GM18868 (cell line): ENCODE data around the gene MRPS34.

Experiments
- ATAC-seq: cut with Tn5 transposase; IDR thresholded peaks from one replicate; pipeline ENCODE4 v1.9.1; 2021; ENCODE audit warnings: mild to moderate bottlenecking, moderate library complexity; ENCODE audit not compliant: unreplicated experiment

Gene MRPS34

DNA sequence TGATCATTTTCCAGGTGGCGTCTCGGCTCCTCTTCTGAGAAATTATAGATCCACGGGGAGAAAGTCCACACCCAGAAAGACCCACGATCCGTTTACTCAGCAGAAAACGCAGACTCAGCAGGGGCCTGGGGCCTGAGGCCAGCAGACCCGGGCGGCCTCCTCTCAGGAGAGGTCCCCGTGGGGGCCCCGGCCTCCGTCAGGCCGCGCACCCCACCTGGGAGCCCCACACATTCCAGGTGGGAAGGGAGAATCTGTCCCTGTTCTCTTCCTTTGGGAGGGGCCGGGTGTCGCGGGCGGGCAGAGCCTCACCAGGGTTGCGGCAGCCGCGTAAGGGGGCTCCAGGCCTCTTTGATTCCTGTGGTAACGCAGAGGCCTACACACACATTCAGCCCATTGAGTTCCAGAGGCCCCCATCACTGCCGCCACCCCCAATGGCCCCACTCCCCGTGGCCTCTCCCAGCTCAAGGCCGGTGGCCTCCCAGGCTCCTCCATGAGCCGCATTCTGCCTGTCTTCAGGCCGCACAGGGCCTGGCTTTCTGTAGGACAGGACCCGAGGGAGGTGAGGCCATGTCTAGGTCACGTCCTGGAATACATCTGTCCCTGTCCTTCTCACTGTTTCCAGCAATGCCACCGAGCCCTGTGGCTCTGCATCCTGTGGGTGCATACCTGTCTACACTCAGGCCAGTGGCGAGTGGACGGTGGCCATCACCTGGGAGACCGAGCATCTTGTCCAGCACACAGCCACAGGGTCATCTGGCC, 22.2 kb upstream of the MRPS34 start:
- no peak for ATAC-seq

DNA sequence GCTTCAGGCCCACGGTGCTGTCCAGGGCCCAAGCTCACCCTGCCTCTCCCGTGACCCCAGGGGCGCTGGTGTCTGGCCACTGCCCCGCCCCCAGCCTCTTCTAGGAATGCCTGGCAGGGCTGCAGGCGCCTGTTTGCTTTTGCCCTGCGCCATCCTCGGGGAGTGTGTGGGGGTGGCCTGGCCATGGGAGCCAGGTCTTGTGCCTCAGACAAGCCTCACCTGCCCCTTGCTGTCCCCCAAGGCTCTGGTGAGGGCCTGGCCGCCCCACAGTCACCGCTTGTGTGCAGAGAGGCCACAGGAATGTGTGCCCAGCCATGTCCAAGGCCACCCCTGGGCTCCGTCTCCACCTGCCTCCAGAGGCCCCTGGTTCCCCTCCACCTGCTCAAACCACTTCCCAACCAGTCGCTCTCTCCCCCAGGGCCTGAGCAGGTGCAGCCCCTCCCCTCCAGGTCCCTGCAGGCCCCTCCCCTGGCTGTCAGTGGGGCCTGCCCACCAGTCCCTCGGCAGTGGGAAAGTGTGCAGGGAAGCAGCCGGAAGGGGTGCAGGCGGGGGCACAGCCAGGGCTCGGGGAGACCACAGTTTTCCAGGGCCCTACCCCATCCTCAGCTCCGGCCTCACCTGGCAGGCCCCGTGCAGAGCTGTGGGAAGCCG, 21.4 kb upstream of the MRPS34 start:
- ATAC-seq: no peak

DNA sequence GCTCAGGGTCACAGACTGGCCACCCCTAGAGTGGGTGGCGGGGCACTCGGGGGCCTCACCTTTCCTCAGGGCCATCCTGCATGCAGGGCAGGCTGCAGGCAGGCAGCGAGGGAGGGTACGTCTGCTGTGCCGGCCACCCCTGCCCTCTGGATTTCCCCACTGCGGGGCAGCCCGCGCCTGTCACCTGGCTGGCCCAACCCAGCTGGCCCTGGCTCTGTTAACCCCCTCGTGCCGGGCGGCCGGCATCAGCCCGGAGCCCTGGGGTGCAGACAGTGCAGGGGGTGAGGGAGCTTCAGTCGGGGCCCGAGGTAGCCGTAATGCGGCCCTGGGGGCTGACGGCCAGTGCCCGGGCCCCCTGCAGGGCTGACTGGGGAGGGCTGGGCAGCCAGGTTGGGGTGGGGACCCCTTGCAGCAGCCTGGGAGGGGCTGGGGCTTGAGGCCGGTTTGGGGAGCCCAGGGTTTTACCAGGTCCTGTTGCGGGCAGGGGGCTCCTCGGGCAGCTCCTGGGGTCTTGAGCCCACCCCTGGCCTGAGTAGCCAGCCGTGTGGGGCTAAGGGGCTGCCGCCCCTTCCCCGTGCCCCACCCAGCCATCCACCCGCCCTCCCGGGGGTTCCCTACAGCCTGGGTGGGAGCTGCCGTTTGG, 20.8 kb upstream of the MRPS34 start, which contains the start of gene IGFALS:
Gene IGFALS (minus strand): TSS at position 128 of the 643 bp plus-strand sequence. CDS start 53 bp downstream, at position 75.
- no peak for ATAC-seq

DNA sequence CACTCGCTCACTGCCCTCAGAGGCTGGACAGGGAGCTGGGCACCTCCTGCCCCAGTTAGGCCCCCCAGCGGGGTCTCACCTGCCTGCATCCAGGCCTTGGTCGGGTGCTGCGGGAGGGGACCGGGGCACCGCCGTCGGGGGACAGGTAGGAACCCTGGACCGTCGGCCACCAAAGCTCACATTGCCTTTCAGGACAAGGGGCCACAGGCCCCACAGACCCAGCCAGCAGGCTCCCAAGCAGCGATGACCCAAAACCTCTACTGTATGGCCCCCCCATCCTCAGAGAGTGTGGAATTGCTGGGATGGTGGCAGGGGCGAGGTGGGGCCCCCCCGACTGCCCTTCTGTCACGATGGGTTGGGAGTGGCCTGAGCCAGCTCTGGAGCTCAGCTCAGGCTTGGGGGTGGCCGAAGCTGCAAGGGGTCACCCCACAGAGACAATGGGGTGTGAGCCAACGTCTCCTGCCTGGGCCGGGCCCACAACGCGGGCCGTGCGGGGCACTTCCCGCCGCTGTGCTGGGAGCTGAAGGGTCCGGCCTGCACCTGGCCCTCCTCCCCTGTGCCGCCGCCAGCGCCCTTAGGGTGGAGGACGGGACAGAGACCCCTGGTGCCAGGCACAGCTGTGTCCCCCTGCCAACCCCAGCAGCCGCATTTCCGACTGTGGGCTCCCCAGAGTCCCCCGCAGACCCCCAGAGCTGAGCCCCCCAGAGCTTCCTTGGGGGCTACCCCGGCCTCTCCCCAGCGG, 20.1 kb upstream of the MRPS34 start:
- no peak for ATAC-seq

DNA sequence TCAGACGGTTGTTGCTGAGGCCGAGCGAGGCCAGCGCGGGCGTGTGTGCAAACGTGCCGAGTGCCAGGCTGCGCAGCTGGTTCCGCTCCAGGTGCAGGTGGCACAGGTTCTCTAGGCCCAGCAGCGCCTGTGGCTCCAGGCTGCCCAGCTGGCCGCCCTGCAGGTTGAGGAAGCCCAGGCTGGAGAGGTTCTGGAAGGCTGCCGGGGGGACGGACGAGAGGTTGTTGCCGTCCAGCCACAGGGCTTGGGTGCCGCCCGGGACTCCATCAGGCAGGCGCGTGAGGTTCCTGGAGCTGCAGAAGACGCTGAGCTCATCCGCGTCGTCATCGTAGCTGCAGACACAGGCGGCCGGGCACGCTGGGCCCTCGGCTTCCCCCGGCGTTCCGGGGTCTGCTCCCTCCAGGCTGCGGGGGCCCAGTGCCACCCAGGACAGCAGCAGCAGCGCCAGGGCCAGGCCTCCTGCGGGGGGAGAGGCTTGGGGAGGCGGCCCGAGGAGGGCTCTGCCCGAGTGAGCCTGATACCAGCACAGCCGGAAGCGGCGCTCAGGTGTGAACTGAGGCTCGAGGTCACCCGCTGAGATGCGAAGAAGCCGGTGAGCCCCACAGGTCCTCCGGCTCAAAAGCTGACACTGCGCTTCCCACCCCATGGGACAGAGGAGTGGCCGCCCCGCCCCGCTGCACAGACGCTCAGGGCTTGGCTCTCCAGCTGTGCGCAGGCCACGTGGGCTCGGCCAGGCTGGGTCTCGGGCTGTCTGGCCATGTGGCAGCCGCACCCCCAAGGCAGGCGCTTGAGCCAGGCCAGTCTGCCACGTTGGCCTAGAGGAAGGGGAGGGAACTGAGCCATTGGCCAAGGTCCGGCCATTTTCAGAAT, 19.2 kb upstream of the MRPS34 start:
- ATAC-seq: no peak

DNA sequence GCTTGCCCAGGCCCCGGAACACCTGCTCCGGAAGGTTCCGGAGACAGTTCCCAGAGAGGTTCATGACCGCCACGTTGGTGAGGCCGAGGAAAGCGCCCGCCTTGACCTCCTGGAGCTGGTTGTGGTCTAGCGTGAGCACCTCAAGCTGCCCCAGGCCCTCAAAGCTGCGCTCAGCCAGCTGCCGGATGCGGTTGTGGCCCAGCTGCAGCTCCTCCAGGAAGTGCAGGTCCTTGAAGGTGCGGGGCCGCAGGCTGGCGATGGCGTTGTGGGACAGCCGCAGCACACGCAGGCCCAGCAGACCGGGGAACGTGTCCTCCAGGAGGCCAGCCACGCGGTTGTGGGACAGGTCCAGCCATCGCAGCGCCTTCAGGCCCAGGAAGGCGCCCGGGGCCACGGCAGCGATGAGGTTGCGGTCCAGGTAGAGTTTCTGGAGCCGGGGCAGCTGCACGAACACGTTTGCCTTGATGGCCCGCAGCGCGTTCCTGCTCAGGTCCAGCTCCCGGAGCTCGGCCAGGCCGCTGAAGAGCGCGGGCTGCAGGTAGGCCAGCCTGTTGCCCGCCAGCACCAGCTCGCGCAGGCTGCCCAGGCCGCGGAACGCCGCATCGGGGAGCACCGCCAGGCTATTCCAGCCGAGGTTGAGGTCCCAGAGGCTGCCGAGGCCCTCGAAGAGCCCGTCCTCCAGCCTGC, 18.5 kb upstream of the MRPS34 start:
- no peak for ATAC-seq

DNA sequence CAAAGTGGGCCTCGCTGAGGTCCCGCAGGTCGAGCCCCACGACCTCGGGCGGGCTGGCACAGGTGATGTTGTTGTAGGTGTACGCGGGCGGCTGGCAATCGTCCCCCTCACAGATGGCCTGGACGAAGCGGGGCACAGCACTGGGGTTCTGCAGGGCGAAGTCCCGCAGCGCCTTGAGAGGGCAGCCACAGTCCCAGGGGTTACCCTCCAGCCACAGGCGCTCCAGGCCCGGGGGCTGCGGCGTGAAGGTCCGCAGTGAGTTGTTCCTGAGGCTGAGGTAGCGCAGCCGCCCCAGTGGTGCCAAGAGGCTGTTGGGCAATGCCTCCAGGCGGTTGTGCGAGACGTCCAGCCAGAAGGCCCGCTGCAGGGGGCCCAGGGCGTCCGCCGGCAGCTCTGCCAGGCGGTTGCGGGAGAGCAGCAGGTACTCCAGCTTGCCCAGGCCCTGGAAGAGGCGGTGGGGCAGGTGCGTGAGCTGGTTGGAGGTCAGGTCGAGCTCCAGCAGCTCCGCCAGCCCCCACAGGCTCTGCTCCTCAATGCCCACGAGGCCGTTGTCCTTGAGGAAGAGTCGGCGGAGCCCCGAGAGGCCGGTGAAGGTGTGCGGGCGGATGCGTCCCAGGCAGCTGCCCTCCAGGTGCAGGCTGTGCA, 17.8 kb upstream of the MRPS34 start:
- no peak for ATAC-seq

DNA sequence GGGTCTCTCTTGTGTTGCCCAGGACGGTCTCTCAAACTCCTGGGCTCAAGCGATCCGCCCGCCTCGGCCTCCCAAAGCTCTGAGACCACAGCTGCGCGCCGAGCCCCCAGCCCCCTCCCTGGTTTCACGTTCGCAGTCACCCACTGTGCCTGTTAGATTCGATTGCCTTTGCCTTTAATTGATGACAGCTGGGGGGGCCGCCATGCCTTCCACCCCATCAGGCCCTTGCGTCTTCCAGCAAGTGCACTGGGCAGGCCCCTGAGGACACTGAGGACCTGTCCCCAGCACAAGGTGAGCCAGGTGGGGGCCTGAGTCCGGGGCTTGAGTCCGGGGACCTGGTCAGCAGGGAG, 17.3 kb upstream of the MRPS34 start:
- no peak for ATAC-seq

DNA sequence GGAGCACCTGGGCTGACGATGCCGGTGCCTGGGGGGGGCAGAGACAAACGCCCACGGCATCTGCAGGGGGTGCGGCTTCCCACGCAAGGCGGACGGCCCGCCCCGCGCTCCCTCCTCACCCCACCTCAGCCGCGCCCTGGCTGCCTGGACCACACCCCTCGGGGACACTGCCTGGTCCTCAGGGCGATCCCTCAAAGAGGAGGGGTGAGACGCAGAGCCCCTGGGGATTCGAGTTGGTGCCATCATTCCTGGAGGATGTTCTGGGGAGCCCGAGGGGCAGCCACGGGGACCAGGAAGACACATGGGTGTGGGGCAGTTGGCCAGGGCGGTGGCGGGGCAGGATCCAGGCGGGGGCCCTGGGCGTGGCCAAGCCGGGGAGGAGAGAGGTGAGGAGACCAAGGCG, 16.7 kb upstream of the MRPS34 start:
- no peak for ATAC-seq

DNA sequence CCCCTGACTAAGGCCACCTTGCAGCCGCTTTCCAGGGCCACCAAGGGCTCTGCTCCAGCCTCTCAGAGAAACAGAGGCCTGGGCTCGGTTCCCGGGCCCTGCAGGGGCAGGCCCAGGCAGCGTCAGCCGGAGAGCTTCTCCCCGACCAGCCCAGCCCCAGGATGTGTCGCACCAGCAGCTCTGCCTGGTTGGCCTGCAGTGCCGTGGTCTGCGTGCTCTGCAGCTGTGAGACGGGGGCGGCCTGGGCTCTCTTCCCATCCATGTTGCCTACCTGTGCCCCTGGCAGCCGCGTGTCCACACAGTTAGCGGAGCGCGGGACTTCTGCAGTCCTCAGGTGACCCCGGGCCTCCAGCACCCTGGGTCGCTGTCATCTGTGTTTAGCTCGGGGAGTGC, 15.8 kb upstream of the MRPS34 start:
- ATAC-seq: no peak

DNA sequence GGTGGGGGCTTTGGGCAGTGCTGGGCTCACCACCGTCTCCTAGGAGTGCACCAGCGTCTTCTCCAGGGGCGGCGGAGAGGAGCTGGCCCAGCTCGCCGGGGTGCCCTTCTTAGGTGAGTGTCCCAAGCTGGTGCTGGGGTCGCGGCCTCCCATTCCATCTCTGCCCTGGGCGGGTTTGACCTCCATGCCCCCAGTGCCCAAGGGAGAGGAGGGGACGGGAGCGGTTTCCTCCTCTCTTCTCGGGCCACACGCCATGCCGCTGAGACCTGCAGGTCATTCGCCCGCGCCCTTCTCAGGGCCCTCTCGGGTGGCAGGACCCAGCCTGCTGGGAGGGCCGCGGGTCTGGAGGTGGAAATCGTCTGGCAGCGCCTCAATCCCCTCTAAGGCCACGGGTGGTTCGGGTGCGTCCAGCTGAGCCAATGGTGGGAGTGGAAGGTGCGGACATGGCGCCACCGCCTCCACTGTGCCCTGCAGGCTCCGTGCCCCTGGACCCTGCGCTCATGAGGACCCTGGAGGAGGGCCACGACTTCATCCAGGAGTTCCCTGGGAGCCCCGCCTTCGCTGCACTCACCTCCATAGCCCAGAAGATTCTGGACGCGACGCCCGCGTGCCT, 15.3 kb upstream of the MRPS34 start:
- ATAC-seq: no peak

DNA sequence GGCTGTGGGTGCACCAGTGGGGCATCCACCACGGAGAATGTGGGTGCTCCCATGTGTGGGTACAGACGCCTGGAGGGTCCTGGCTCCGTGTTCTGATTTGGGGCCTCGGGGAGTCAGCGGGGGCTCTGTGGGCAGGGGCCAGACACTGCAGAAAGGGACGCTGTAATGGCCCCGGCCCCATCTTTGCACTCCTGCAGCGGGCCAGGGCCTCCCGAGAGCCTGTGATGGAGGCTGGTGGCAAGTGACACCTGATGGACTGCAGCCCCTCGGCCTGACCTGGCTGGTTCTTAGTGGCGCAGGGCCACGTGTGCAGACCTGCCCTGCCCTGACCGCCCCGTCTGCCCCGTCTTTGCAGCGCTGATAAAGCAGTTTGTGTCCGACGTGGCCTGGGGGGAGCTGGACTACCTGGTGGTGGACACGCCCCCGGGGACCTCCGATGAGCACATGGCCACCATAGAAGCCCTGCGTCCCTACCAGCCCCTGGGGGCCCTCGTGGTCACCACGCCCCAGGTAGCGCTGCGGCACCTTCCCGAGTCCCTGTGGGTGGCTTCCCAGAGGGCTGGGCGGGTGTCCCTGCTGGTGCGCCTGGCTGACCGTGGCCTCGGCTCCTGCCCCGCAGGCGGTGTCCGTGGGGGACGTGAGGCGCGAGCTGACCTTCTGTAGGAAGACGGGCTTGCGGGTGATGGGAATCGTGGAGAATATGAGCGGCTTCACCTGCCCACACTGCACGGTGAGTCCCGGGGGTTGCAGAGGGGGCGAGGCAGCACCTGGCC, 14.6 kb upstream of the MRPS34 start:
- no peak for ATAC-seq

DNA sequence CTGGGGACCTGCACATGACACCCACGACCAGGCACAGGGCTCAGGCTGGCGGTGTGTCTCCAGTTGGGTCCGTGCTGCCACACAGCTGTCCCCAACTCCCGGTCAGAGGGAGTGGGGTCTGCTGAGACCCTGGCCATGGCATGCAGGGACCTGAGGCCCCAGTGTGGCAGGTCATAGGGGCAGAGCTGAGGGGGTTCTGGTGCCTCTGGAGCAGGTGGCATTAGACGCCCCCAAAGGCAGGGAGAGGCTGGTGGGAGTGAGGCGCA, 14.1 kb upstream of the MRPS34 start:
- no peak for ATAC-seq

DNA sequence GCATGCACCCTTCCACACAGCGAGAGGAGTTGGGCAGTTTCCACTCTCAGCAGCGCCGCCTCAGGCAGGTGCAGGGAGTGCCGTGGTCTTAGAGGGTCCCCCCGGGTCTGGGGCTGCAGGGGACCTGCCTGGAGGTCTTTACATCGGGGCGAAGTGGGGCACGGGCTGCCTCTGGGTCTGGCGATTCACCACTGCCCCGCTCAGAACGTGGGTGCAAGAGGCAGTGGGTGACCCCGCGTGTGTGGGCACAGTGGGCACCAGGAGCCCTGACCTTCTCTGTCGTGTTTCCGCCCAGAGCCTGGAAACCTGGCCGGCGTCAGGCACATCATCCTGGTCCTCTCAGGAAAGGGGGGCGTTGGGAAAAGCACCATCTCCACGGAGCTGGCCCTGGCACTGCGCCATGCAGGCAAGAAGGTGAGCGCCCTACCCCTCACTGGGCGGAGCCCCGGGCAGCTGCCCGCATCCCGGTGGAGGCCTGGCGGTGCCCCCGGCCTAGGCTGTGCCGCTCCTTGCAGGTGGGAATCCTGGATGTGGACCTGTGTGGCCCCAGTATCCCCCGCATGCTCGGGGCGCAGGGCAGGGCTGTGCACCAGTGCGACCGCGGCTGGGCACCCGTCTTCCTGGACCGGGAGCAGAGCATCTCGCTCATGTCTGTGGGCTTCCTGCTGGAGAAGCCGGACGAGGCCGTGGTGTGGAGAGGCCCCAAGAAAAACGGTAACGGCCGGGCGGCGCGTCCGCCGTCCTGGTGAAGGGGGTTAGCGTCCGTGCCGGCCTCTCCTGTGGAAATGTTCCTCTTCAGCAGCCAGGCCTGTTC, 13.5 kb upstream of the MRPS34 start:
- ATAC-seq: no peak

DNA sequence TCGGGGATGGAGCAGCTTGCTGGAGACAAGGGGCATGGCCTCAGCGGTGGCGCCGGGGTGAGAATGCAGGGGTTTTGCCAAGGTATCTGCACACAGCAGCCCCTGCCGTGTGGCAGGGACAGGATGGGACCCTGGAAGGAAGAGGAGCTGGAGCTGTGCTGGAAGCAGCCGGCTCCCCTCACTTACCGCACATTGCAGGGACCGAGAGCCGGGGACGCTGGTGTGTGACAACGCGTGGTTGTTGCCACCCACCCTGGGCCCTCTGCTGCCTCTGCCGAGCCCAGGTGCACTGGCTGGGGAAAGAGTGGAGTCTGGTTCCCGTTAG, 12.9 kb upstream of the MRPS34 start:
- no peak for ATAC-seq

DNA sequence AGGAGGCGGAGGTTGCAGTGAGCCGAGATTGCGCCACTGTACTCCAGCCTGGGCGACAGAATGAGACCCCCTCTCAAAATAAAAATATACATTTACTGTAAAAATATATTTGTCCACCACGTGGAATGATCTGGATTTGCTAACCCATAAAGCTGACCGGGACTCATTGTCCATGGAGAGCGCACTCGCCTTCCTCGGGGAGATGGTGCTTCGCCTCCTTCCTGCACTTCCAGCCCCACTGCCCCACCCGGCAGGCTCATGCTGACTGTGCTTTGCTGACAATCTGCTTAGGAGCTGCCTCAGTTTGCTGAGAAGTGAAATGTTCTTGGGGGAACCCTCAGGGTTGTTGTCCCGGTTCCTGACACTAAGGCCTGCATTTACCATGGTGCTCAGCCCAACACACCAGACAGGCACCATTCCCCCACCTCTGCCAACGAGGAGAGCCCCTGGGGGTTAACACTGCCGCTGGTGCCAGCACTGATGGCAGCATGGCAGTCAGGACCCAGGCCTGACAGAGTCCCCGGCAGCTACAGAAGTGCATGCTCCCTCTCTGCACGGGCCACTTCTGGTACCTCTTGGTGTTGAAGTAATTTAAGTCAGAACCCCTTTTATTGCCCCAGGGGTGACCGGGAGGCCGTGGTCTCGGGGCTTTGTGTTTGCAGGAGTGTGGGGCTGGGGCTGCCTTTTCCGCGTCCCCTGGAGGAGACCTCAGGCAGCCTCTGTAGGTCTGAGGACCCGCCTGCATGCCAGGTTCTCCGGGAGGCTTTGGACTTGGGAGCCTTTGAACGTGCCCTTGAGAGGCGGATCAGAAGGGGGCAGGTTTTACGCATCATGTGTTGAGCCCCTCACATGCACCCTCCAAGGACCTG, 12.3 kb upstream of the MRPS34 start:
- no peak for ATAC-seq
